ENCODE data around the gene RPS15. TPM values are rescaled to one million over a fixed set of nuclear protein-coding genes. Genes with fewer than 3 reads are reported as not detected.

Gene RPS15
- total and polyA plus RNA-seq, 2 of the 13 experiments (the other 11 are each of a cell fraction or from before 2014, with no cell fraction given) = 695 to 1,411 TPM

DNA sequence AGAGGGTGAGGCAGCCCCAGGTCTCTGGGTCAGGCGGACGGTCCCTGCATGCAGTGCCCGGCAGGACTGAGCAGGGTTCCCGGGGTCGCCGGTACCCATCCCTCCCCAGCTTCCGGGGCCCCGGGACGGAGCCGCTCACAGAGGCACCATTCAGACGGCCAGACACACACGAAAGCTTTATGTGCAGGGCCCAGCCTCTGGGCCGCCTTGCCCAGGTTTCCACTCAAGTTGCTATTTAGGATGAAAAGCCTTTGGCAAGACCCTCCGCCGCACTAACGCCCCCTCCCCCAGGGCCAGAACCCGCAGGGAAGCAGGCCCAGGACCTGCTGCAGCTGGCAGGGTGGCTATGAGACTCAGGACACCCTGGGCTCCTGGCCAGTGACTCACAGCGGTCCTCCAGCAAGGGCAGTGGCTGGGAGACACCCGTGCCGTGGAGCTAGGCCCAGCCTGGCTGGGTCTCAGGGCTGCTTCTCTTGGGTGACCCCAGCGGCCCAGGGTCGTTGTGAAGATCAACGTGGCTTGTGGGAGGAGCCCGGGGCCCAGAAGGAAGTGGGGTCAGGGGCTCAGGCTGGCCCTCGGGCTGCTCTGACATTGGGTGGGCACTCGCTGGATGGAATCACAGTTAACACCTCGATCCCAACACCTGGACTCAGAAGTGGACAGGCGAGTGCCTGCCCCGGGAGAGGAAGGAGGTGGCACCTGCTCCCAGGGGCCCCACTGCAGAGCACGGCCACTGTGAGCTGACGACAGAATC lies 36.0 kb downstream of the RPS15 start:
- H3K4me3 ChIP-seq (replicated peaks in 1 of 3; ENCODE audit: insufficient read depth in 1 of 3, low read depth in 2 of 3, low read length in 3 of 3) = no peak overlapping the region
- in situ Hi-C loops (cut with HindIII; ENCODE audit: extremely low pct_ligation_motif_present, low pct_unique_long_range_greater_than_20kb) = no loop called here
- no peak overlapping the region for H3K9ac ChIP-seq (ENCODE audit: insufficient read depth, low read depth, low read length)
- H3K4me1 ChIP-seq (ENCODE audit: insufficient read depth, low read length) = peaks cover 40% of the 10 kb centered on the region
- peaks cover 2 to 8% of the 10 kb centered on the region in 2 experiments; a peak in 3 of 5 replicates for H3K36me3 ChIP-seq (replicated peaks in 1 of 2; ENCODE audit: control insufficient read depth in 1 of 2, insufficient read depth in 2 of 2, low read length in 2 of 2)
- no peak overlapping the region for H2AFZ ChIP-seq (ENCODE audit: low read length)
- CTCF ChIA-PET (ENCODE audit: low intra/inter-chr PET ratio, low total read pairs) = no interaction called here
- FAIRE-seq = no peak
- BruUV-seq (replicated peaks) = no TSS peak
- DNase-seq (ENCODE audit: low spot score) = no peak
- POLR2A ChIA-PET = interaction anchor here (1.3 kb wide), 1 partner anchor 19 kb away, joined by 3 read pairs; no protein-coding TSS in a partner anchor
- H3K9me3 ChIP-seq (ENCODE audit: low read length) = no peaks in the 10 kb centered on the region
- no peaks in the 10 kb centered on the region for H3K27me3 ChIP-seq (ENCODE audit: control insufficient read depth in 1 of 2, insufficient read depth in 2 of 2, low read length in 2 of 2)
- peaks cover 15% of the 10 kb centered on the region for H4K20me1 ChIP-seq (ENCODE audit: insufficient read depth, low read length)
- TF ChIP-seq RBM22 (optimal IDR thresholded peaks at IDR 0.05; ENCODE audit: low read length) (peak; percentile 35), SAFB2 (CRISPR knock-in tag; IDR thresholded peaks at IDR 0.05; ENCODE audit: borderline replicate concordance, low read depth) (no peak), ZNF564 (CRISPR knock-in tag; IDR thresholded peaks at IDR 0.05) (no peak), RBFOX2 (IDR thresholded peaks at IDR 0.05; ENCODE audit: low read depth, low read length) (peak; percentile 26; the same call in 1 of the 2 replicates), FOSL1 (CRISPR knock-in tag; IDR thresholded peaks at IDR 0.05; ENCODE audit: borderline replicate concordance) (no peak), AGO2 (optimal IDR thresholded peaks at IDR 0.05; ENCODE audit: low read depth, low read length) (peak; percentile 76)
- H3K79me2 ChIP-seq (ENCODE audit: insufficient read depth, low read length) = peaks cover 16% of the 10 kb centered on the region
- ATAC-seq = no peak
- 97% methylated on average over 8 of the region's 31 CpGs for WGBS (ENCODE audit: low lambda C conversion rate)
- H3K27ac ChIP-seq (ENCODE audit: extremely low read length, insufficient read depth, low read length) = no peak overlapping the region
- H3K4me2 ChIP-seq (ENCODE audit: low read depth, low read length) = no peak overlapping the region
- intact Hi-C loops (cut with micrococcal nuclease; ENCODE audit: unreplicated experiment) = no loop called here

DNA sequence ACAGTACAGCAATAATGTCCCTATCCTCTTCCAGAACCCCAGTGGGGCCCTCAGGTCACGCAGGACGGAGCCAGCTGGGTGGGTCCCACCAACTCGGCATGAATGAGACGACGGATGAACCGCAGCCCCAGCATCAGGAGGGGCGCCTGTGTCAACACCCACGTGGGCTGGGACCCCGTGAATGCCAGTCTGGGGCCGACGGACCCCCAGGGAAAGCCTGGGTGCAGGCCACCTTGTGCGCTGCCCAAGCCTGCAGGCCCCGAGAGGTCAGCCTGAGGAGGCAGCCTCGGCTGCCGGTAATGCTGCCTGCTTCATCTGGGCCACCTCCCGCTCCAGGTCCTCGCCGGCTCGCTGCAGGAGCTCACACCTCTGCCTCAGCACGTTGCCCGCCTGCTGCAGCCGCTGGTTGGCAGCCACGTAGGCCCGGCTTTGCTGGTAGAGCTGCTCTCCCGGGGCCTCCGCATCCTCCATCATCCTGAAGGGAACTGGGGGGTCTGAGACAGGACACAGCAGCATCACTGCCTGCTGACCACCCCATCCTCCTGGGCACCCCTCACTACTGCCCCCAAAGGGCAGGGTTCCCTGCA lies 36.7 kb downstream of the RPS15 start:
- Histone ChIP-seq H3K9me3 (ENCODE audit: low read length) (no peaks in the 10 kb centered on the region), H3K27me3 (ENCODE audit: control insufficient read depth in 1 of 2, insufficient read depth in 2 of 2, low read length in 2 of 2) (no peaks in the 10 kb centered on the region), H2AFZ (ENCODE audit: low read length) (no peak overlapping the region), H3K27ac (ENCODE audit: extremely low read length, insufficient read depth, low read length) (no peak overlapping the region), H3K79me2 (ENCODE audit: insufficient read depth, low read length) (peaks cover 16% of the 10 kb centered on the region), H3K4me3 (replicated peaks in 1 of 3; ENCODE audit: insufficient read depth in 1 of 3, low read depth in 2 of 3, low read length in 3 of 3) (no peak overlapping the region), H3K4me1 (ENCODE audit: insufficient read depth, low read length) (peaks cover 40% of the 10 kb centered on the region), H3K36me3 (replicated peaks in 1 of 2; ENCODE audit: control insufficient read depth in 1 of 2, insufficient read depth in 2 of 2, low read length in 2 of 2) (peaks cover 2 to 8% of the 10 kb centered on the region in 2 experiments; a peak in 3 of 5 replicates), H3K9ac (ENCODE audit: insufficient read depth, low read depth, low read length) (no peak overlapping the region), H3K4me2 (ENCODE audit: low read depth, low read length) (no peak overlapping the region), H4K20me1 (ENCODE audit: insufficient read depth, low read length) (peaks cover 15% of the 10 kb centered on the region)
- ChIA-PET CTCF (ENCODE audit: low intra/inter-chr PET ratio, low total read pairs) (no interaction called here), POLR2A (interaction anchor here (1.3 to 2.8 kb wide), 3 partner anchors 18 to 206 kb away, joined by 3 to 15 read pairs (median 3); partner anchors contain the start of gene CIRBP)
- no peak for DNase-seq (ENCODE audit: low spot score)
- no peak for ATAC-seq
- FAIRE-seq = no peak
- WGBS (ENCODE audit: low lambda C conversion rate) = 98% methylated on average over 9 of the region's 26 CpGs
- no TSS peak for BruUV-seq (replicated peaks)
- intact Hi-C loops (cut with micrococcal nuclease; ENCODE audit: unreplicated experiment) = no loop called here
- in situ Hi-C loops (cut with HindIII; ENCODE audit: extremely low pct_ligation_motif_present, low pct_unique_long_range_greater_than_20kb) = no loop called here
- TF ChIP-seq RBFOX2 (IDR thresholded peaks at IDR 0.05; ENCODE audit: low read depth, low read length) (peak; percentile 39), CAMTA2 (CRISPR knock-in tag; IDR thresholded peaks at IDR 0.05; ENCODE audit: borderline replicate concordance) (no peak), GABPB1 (CRISPR knock-in tag; IDR thresholded peaks at IDR 0.05) (no peak), AGO2 (optimal IDR thresholded peaks at IDR 0.05; ENCODE audit: low read depth, low read length) (peak; percentile 7)
